ENCODE measurements around the gene PLA2G4C. TPM values are rescaled to one million over a fixed set of nuclear protein-coding genes. Genes with fewer than 3 reads are reported as not detected.
"Not testable (repeated sequence)": the region's sequence is repeated elsewhere in the genome, so short reads cannot be mapped to it uniquely, and the experiment has no call there.

Gene PLA2G4C
- total and polyA plus RNA-seq, 2 donors = 10.5 to 13.5 TPM

- Histone ChIP-seq H3K27ac (ENCODE audit: low read depth) (no peak overlapping the region), H3K36me3 (ENCODE audit: insufficient read depth) (no peaks in the 10 kb centered on the region), H3K4me3 (ENCODE audit: low read depth, low read length) (no peak overlapping the region), H3K4me1 (ENCODE audit: insufficient read depth) (no peaks in the 10 kb centered on the region)
- 76% methylated on average over 4 of the region's 4 CpGs for WGBS
- DNase-seq (ENCODE audit: extremely low spot score) = no peak
These were observed 14.9 kb downstream of the PLA2G4C start for GRCh38 chr19:48095612-48096175.

- 87% methylated on average over 2 of the region's 2 CpGs for WGBS
- DNase-seq (ENCODE audit: extremely low spot score) = no peak
- H3K36me3 ChIP-seq (ENCODE audit: insufficient read depth) = no peaks in the 10 kb centered on the region
- no peak overlapping the region for H3K4me3 ChIP-seq (ENCODE audit: low read depth, low read length)
- H3K27ac ChIP-seq (ENCODE audit: low read depth) = no peak overlapping the region
- no peaks in the 10 kb centered on the region for H3K4me1 ChIP-seq (ENCODE audit: insufficient read depth)
These were observed 15.8 kb downstream of the PLA2G4C start for GRCh38 chr19:48094855-48095203.

DNA sequence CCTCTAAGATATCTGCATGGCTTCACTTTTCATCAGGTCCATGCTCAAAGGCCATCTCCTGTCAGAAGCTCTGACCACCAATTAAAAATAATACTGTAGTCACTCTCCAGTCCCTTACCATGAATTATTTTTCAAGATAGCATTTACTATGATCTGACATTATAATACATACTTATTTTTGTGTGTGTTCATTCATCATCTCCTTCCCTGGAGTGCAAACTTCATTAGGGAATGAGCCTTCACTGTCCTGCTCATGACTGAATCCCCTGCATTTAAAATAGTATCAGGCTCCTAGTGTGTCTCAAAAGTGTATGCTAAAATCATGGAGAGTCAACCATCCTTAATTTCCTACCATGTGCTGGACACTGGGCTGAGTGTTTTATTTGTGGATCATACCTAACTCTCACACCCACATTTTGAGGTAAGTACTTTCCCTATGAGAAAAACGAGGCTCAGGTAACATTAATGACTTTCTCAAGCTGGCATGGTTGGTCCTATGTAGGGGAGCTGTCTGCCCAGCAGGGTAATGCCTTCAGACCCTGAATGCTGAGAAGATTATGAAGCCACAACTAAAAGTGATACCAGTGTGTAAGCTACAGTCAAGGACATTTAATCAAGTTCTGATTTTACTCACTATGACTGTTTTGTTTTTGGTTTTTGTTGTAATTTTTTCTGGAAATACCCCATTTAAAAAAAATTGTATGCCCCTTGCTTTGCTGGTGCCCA, 16.3 kb downstream of the PLA2G4C start:
- no peak for DNase-seq (ENCODE audit: extremely low spot score)
- no peak overlapping the region for H3K4me3 ChIP-seq (ENCODE audit: low read depth, low read length)
- no peaks in the 10 kb centered on the region for H3K4me1 ChIP-seq (ENCODE audit: insufficient read depth)
- no peaks in the 10 kb centered on the region for H3K36me3 ChIP-seq (ENCODE audit: insufficient read depth)
- no peak overlapping the region for H3K27ac ChIP-seq (ENCODE audit: low read depth)
- 33% methylated on average over 1 of the region's 1 CpG for WGBS

DNA sequence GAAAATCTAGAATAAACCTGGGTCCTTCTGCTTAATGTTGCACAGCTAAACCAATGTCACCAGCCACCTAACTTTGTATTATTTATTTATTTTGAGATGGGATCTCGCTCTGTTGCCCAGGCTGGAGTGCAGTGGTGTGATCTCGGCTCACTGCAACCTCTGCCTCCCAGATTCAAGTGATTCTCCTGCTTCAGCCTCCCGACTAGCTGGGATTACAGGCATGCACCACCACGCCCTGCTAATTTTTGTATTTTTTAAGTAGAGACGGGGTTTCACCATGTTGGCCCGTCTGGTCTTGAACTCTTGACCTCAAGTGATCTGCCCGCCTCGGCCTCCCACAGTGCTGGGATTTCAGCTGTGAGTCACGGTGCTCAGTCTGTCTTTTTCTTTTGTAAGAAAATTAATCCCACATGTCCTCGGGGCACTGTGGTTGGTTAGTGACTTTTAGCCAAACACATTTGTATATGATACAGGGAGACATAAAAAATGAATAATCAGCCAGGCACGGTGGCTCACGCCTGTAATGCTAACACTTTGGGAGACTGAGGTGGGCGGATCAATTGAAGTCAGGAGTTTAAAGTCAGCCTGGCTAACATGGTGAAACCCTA, 19.4 kb downstream of the PLA2G4C start:
- not testable (repeated sequence) for H3K27ac ChIP-seq (ENCODE audit: low read depth); H3K4me1 ChIP-seq (ENCODE audit: insufficient read depth); H3K36me3 ChIP-seq (ENCODE audit: insufficient read depth); H3K4me3 ChIP-seq (ENCODE audit: low read depth, low read length); DNase-seq (ENCODE audit: extremely low spot score)
- WGBS = 71% methylated on average over 13 of the region's 13 CpGs

DNA sequence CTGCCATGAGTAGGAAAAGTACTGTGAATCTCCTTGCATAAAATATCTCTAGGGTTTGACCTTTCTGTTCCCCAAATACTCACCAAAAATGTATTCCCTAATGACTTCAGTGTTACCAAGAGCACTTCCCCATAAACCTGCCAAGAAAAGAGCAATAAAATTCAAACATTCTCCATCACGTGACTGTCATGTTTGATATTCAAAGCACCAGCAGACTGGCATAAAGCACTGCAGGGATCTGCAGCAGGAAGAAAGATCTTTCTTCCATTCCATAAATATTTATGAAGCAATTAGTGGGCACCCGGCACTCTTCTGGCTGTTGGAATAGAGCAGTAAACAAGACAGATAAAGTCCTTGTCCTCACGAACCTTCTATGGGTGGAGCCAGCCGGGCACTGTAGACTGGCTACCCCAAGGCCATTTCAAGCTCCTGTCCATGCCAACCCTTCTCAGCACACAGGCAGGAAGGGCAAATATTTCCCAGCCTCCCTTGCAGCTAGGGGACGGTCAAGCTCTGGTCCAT, 20.3 kb downstream of the PLA2G4C start:
- H3K27ac ChIP-seq (ENCODE audit: low read depth) = no peak overlapping the region
- no peak for DNase-seq (ENCODE audit: extremely low spot score)
- H3K4me3 ChIP-seq (ENCODE audit: low read depth, low read length) = no peak overlapping the region
- H3K4me1 ChIP-seq (ENCODE audit: insufficient read depth) = no peaks in the 10 kb centered on the region
- no peaks in the 10 kb centered on the region for H3K36me3 ChIP-seq (ENCODE audit: insufficient read depth)
- WGBS = 23% methylated on average over 5 of the region's 5 CpGs

DNA sequence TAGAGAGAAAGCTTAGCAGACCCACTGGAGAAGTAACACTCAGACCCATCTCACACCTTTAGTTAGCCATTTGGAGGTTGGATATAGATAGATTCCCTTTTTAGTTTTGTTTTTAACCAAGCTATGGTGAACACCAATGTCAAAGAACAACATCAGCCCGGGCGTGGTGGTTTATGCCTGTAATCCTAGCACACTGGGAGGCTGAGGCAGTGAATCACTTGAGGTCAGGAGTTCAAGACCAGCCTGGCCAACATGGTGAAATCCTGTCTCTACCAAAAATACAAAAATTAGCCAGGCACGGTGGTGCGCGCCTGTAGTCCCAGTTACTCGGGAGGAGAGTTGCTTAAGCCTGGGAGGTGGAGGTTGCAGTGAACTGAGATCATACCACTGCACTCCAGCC, 21.6 kb downstream of the PLA2G4C start:
- WGBS = 98% methylated on average over 6 of the region's 6 CpGs
- not testable (repeated sequence) for DNase-seq (ENCODE audit: extremely low spot score); H3K4me1 ChIP-seq (ENCODE audit: insufficient read depth); H3K4me3 ChIP-seq (ENCODE audit: low read depth, low read length); H3K27ac ChIP-seq (ENCODE audit: low read depth); H3K36me3 ChIP-seq (ENCODE audit: insufficient read depth)

DNA sequence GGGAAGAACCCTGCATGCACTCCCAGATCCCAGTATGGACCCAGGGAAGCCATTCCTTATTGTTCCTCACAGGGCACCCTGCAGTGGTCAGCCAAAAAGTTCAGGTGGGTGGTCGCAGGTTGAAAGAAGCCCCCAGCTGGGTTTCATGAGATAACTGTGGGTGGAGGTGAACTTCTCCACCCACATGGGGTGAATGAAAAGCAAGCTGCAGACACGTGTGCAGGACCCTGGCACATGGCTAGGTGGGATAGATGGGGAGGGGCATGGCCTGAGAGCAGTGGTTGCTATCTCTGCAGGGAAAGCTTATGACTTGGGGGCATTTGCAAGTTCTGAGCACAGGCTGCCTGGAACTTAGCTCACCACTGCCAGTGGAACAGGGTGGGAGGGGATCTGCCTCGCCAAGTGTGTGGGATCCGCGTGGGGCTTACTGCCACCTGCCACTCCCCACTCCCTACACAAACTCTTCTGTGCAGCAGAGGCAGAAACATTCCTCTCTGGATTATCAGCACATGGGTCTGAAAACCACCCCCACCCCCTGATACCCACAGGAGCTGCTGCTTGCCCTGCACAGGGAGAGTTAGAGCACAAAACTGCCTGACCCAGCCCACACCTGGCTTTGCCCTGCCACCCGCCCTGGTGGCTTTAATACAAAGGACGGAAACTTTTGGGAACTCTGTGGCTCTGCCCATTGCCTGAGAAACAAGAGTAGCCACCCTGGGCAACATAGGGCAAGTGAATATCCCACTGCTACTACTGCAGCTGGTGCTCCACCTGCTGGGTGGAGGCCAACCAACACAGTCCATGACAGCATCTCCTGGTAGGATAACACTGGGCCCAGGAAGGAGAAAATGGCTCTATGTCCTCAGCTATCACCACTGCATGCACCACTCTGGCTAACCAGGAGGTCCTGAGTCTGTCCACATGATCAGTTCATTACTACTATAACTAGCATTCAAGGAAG, 24.4 kb downstream of the PLA2G4C start:
- Histone ChIP-seq H3K4me1 (ENCODE audit: insufficient read depth) (no peaks in the 10 kb centered on the region), H3K4me3 (ENCODE audit: low read depth, low read length) (no peak overlapping the region), H3K27ac (ENCODE audit: low read depth) (no peak overlapping the region), H3K36me3 (ENCODE audit: insufficient read depth) (no peaks in the 10 kb centered on the region)
- no peak for DNase-seq (ENCODE audit: extremely low spot score)
- WGBS = 84% methylated on average over 7 of the region's 7 CpGs

DNA sequence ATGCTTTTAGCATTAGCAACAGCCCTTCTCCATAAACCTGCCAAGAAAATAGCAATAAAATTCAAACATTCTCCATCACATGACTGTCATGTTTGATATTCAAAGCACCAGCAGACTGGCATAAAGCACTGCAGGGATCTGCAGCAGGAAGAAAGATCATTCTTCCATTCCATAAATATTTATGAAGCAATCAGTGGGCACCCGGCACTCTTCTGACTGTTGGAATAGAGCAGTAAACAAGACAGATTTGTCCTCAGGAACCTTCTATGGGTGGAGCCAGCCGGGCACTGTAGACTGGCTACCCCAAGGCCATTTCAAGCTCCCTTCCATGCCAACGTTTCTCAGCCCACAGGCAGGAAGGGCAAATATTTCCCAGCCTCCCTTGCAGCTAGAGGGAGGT, 25.5 kb downstream of the PLA2G4C start:
- H3K36me3 ChIP-seq (ENCODE audit: insufficient read depth) = no peaks in the 10 kb centered on the region
- H3K4me1 ChIP-seq (ENCODE audit: insufficient read depth) = no peaks in the 10 kb centered on the region
- no peak overlapping the region for H3K4me3 ChIP-seq (ENCODE audit: low read depth, low read length)
- no peak for DNase-seq (ENCODE audit: extremely low spot score)
- 51% methylated on average over 3 of the region's 3 CpGs for WGBS
- no peak overlapping the region for H3K27ac ChIP-seq (ENCODE audit: low read depth)

- Histone ChIP-seq H3K27ac (ENCODE audit: low read depth) (no peak overlapping the region), H3K36me3 (ENCODE audit: insufficient read depth) (no peaks in the 10 kb centered on the region), H3K4me3 (ENCODE audit: low read depth, low read length) (no peak overlapping the region), H3K4me1 (ENCODE audit: insufficient read depth) (no peaks in the 10 kb centered on the region)
- no peak for DNase-seq (ENCODE audit: extremely low spot score)
- WGBS = 93% methylated on average over 5 of the region's 5 CpGs
These were observed 29.5 kb downstream of the PLA2G4C start for GRCh38 chr19:48081106-48081505.

DNA sequence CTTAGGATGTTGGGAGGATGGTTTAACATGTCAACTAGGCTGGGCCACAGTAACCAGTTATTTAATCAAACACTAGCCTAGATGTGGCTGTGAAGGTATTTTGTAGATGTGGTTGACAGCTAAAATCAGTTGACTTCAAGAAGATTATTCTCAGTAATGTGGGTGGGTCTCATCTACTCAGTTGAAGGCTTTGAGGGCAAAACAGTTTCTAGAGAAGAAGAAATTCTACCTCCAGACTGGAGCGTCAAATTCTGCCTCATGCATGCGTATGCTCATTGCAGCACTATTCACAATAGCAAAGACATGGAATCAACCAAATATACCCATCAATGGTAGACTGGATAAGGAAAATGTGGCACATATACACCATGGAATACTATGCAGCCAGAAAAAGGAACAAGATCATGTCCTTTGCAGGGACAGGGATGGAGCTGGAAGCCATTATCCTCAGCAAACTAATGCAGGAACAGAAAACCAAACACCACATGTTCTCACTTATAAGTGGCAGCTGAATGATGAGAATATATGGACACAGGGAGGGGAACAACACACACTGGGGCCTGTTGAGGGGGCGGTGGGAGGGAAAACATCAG, 40.3 kb downstream of the PLA2G4C start:
- not testable (repeated sequence) for H3K4me3 ChIP-seq (ENCODE audit: low read depth, low read length); DNase-seq (ENCODE audit: extremely low spot score); H3K4me1 ChIP-seq (ENCODE audit: insufficient read depth); H3K36me3 ChIP-seq (ENCODE audit: insufficient read depth); H3K27ac ChIP-seq (ENCODE audit: low read depth)
- WGBS = 93% methylated on average over 3 of the region's 3 CpGs

DNA sequence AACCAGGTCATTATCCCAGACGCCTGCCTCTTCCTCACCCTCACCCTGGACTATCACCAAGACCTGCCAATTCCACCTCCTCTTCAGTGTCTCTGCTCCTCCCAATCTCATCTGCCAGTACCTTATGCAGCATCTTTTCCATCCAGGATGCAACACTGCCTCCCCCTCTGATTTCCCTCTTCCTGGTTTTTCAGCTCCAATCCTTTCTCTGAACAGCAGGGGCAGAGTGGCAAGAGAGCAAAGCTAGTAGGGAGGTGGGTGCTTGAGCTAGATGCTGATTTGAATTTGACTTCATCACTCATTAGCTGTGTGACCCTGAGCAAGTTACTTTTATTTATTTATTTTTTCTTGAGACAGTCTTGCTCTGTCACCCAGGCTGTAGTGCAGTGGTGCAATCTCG, 41.2 kb downstream of the PLA2G4C start:
- WGBS = 65% methylated on average over 2 of the region's 2 CpGs
- no peaks in the 10 kb centered on the region for H3K36me3 ChIP-seq (ENCODE audit: insufficient read depth)

DNA sequence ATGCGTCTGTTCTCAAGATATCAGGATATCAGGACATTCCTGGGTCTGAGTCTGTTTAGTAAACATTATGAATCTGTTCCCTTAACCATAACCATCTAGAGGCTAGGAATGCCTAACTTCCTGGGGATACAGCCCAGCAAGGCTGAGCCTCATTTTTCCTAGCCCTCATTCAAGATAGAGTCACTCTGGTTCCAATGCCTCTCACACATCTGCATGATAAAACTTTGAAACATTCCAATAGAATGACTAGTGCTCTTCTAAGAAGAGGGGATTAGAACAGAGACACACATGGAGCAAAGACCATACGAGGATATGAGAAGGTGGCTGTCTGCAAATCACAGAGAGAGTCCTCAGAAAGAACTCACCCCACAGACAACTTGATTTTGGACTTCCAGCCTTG, 46.1 kb downstream of the PLA2G4C start:
- Histone ChIP-seq H3K27ac (ENCODE audit: low read depth) (no peak overlapping the region), H3K36me3 (ENCODE audit: insufficient read depth) (no peaks in the 10 kb centered on the region)
- DNase-seq (ENCODE audit: extremely low spot score) = no peak

More for the DNA sequence above, 41.2 kb downstream of the PLA2G4C start:
- H3K4me3 ChIP-seq (ENCODE audit: low read depth, low read length) = no peak overlapping the region
- H3K27ac ChIP-seq (ENCODE audit: low read depth) = no peak overlapping the region
- no peak for DNase-seq (ENCODE audit: extremely low spot score)
- H3K4me1 ChIP-seq (ENCODE audit: insufficient read depth) = no peaks in the 10 kb centered on the region

More for the DNA sequence above, 46.1 kb downstream of the PLA2G4C start:
- Histone ChIP-seq H3K4me1 (ENCODE audit: insufficient read depth) (no peaks in the 10 kb centered on the region), H3K4me3 (ENCODE audit: low read depth, low read length) (no peak overlapping the region)
- WGBS = 59% methylated on average over 2 of the region's 2 CpGs
